CD4-positive, alpha-beta T cell (primary cell): ENCODE data around the gene ENTR1. TPM values are rescaled to one million over a fixed set of nuclear protein-coding genes. Genes with fewer than 3 reads are reported as not detected.

Experiments used
- ATAC-seq: fragments of 200-7000 bp; cut with Tn5 transposase; one replicate; pipeline ENCODE4 v1.10.0; 2022; ENCODE audit warnings: mild to moderate bottlenecking; ENCODE audit not compliant: poor library complexity
- CTCF ChIA-PET: fragments of 350-600 bp; sonication (Branson Sonifier 250); formaldehyde crosslinking; loops from one replicate; lab custom pipeline; 2021; ENCODE audit warnings: antibody characterized with exemption, inconsistent platforms; lab: Charles Lee
- POLR2A ChIA-PET: fragments of 350-600 bp; sonication (Branson Sonifier 250); formaldehyde crosslinking; loops from one replicate; lab custom pipeline; 2021; ENCODE audit warnings: antibody characterized with exemption, inconsistent platforms; lab: Charles Lee
- DNase-seq, 14 experiments: peaks; one replicate each; pipeline ENCODE4 v3.0.0-alpha.2; 2013 to 2020; ENCODE audit warnings: mixed read lengths in 2 of 14
- H3K27ac ChIP-seq, 2 donors: one replicate each; pipeline versions ENCODE4 v1.5.1 to v1.7.0; 2013; ENCODE audit warnings: low read length in 2 of 2, low read depth in 1 of 2, mild to moderate bottlenecking in 1 of 2
- H3K27me3 ChIP-seq, 2 experiments: 1 replicate in 1 of 2; 2 replicates in 1 of 2; pipeline versions ENCODE4 v1.6.1 to v1.7.0; 2013; ENCODE audit warnings: low read length in 2 of 2, control low read depth in 1 of 2, mild to moderate bottlenecking in 1 of 2, moderate library complexity in 1 of 2; ENCODE audit not compliant: insufficient read depth in 2 of 2, control insufficient read depth in 1 of 2
- H3K36me3 ChIP-seq: one replicate; pipeline ENCODE4 v1.6.1; 2013; ENCODE audit warnings: low read length, control low read depth; ENCODE audit not compliant: insufficient read depth
- H3K4me1 ChIP-seq: one replicate; pipeline ENCODE4 v1.6.1; 2013; ENCODE audit warnings: low read length, control low read depth; ENCODE audit not compliant: insufficient read depth
- H3K4me3 ChIP-seq: one replicate; pipeline ENCODE4 v1.5.1; 2013; ENCODE audit warnings: mild to moderate bottlenecking, low read length, moderate library complexity
- H3K9me3 ChIP-seq, 2 experiments: 1 replicate in 1 of 2; 2 replicates in 1 of 2; pipeline versions ENCODE4 v1.6.1 to v1.7.0; 2013; ENCODE audit warnings: low read length in 2 of 2, mild to moderate bottlenecking in 2 of 2, control low read depth in 1 of 2, moderate library complexity in 1 of 2; ENCODE audit not compliant: control insufficient read depth in 1 of 2, insufficient read depth in 1 of 2
- H3K27ac Mint-ChIP-seq: one replicate; pipeline ENCODE4 v1.8.0; 2020; ENCODE audit warnings: mixed read lengths
- H3K27me3 Mint-ChIP-seq: one replicate; pipeline ENCODE4 v1.8.0; 2021; ENCODE audit warnings: mixed read lengths
- H3K36me3 Mint-ChIP-seq: one replicate; pipeline ENCODE4 v1.8.0; 2021; ENCODE audit warnings: low read depth, mixed read lengths
- H3K4me1 Mint-ChIP-seq: one replicate; pipeline ENCODE4 v1.8.0; 2021; ENCODE audit warnings: low read depth, mixed read lengths
- H3K4me3 Mint-ChIP-seq: one replicate; pipeline ENCODE4 v1.8.0; 2020; ENCODE audit warnings: mild to moderate bottlenecking, mixed read lengths
- H3K9me3 Mint-ChIP-seq: one replicate; pipeline ENCODE4 v1.8.0; 2020; ENCODE audit warnings: mixed read lengths
- intact Hi-C, 2 experiments: fragments of 100-400 bp; cut with DNase I in 1 of 2; cut with micrococcal nuclease in 1 of 2; formaldehyde crosslinking; loops; one replicate each; pipeline versions ENCODE4 v1.15.1 to v1.9.0; 2023 to 2025; cut with DNase I, micrococcal nuclease
- total RNA-seq, 174 experiments: library from RNA in 2 of 174; stranded (reverse) in 2 of 174; gene quantifications; one replicate each; pipeline ENCODE4 v1.2.3 and lab custom pipeline; 2021 to 2026
- TF ChIP-seq, protein P1 (sequence below): fragments of 200-600 bp; IDR thresholded peaks from one replicate; pipeline ENCODE4 v1.8.0; 2022; ENCODE audit warnings: antibody characterized with exemption, mild to moderate bottlenecking

Gene ENTR1
- total RNA-seq, 2 experiments from 2014 or later, result 37.7 to 43.2 TPM

DNA sequence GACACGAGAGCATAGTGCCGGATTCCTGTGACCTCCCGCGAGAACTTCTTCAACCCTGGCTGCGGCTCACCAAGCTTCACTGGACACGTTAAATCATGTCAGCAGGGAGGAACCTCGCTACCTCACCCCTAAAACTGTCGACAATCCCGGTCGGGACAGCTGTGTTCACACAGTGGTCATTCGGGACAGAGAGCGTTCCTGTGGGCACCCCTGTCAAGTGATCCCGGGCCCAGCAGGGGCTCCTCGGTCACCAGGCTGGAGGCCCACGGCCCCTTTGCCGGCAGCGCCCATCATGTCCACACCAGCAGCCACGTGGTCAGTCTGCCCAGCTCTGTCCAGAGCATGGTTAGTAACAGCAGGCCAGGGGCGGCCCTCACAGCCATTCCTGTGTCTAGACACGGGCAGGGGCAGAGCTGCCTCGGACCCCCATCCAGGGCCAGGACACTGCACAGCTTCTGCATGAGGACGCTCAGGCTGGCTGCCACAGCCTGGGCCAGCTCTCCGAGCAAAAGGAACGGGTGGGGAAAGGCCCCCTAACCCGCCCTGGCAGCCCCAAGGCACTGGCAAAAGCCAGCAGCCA lies 25.7 kb upstream of the ENTR1 start:
- Mint-ChIP-seq H3K36me3 (peaks cover 17% of the 10 kb centered on the region), H3K4me1 (peaks cover 21% of the 10 kb centered on the region), H3K9me3 (no peaks in the 10 kb centered on the region), H3K4me3 (peak overlapping the region; percentile 97), H3K27ac (no peak overlapping the region), H3K27me3 (no peaks in the 10 kb centered on the region)
- no peak overlapping the region for H3K27ac ChIP-seq
- CTCF ChIA-PET, result no interaction called here
- POLR2A ChIA-PET, result no interaction called here
- TF ChIP-seq, protein P1, sequence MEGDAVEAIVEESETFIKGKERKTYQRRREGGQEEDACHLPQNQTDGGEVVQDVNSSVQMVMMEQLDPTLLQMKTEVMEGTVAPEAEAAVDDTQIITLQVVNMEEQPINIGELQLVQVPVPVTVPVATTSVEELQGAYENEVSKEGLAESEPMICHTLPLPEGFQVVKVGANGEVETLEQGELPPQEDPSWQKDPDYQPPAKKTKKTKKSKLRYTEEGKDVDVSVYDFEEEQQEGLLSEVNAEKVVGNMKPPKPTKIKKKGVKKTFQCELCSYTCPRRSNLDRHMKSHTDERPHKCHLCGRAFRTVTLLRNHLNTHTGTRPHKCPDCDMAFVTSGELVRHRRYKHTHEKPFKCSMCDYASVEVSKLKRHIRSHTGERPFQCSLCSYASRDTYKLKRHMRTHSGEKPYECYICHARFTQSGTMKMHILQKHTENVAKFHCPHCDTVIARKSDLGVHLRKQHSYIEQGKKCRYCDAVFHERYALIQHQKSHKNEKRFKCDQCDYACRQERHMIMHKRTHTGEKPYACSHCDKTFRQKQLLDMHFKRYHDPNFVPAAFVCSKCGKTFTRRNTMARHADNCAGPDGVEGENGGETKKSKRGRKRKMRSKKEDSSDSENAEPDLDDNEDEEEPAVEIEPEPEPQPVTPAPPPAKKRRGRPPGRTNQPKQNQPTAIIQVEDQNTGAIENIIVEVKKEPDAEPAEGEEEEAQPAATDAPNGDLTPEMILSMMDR, result no peak
- intact Hi-C loops, result no loop called here
- DNase-seq (peak in 1 of 14 experiments; percentile 23), ATAC-seq (no peak)
- no peaks in the 10 kb centered on the region for H3K9me3 ChIP-seq
- H3K36me3 ChIP-seq, result peaks cover 14% of the 10 kb centered on the region
- no peaks in the 10 kb centered on the region for H3K27me3 ChIP-seq
- peaks cover 35% of the 10 kb centered on the region for H3K4me1 ChIP-seq
- H3K4me3 ChIP-seq, result no peak overlapping the region

DNA sequence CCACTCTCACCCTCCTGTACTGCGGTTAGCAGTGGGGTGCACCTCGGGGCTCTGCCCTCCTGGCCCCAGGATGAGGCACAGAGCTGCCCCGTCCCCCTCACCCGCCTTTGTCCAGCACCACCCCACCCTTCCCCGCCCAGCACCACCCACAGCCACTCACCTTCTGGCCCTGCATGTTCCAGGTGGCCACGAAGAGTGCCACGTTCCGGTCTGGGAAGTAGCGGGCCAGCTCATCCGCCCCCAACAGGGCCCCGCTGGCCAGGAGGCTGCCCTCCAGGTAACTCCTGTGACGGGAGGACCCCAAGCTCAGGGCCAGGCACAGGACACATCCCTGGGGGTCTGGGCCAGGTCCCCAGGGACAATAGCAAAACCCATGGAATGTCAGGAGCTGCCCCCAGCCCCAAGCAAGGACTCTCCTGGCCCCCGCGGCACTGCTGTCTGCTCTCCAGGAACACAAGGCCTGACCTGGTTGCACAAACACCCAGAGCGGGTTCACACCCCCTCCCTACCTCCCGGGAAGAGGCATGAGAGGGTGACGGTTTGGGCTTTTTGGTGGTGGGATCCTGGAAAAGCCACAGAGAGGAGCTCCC lies 24.3 kb upstream of the ENTR1 start:
- POLR2A ChIA-PET, result no interaction called here
- Histone ChIP-seq H3K4me1 (peaks cover 30% of the 10 kb centered on the region), H3K4me3 (no peak overlapping the region), H3K9me3 (no peaks in the 10 kb centered on the region), H3K27ac (no peak overlapping the region), H3K27me3 (no peaks in the 10 kb centered on the region), H3K36me3 (peaks cover 19% of the 10 kb centered on the region)
- TF ChIP-seq, protein P1, result no peak
- ATAC-seq (no peak), DNase-seq (no peak)
- Mint-ChIP-seq H3K27me3 (no peaks in the 10 kb centered on the region), H3K9me3 (no peaks in the 10 kb centered on the region), H3K27ac (no peak overlapping the region), H3K36me3 (peaks cover 16% of the 10 kb centered on the region), H3K4me1 (peaks cover 21% of the 10 kb centered on the region), H3K4me3 (no peak overlapping the region)
- intact Hi-C loops, result no loop called here
- CTCF ChIA-PET, result no interaction called here

- Histone ChIP-seq H3K4me1 (peaks cover 30% of the 10 kb centered on the region), H3K9me3 (no peaks in the 10 kb centered on the region), H3K4me3 (no peak overlapping the region), H3K27me3 (no peaks in the 10 kb centered on the region), H3K27ac (no peak overlapping the region), H3K36me3 (peaks cover 23% of the 10 kb centered on the region)
- Mint-ChIP-seq H3K36me3 (peaks cover 21% of the 10 kb centered on the region), H3K9me3 (no peaks in the 10 kb centered on the region), H3K27me3 (no peaks in the 10 kb centered on the region), H3K27ac (no peak overlapping the region), H3K4me3 (no peak overlapping the region), H3K4me1 (peaks cover 21% of the 10 kb centered on the region)
- ATAC-seq (no peak), DNase-seq (peak in 1 of 14 experiments; percentile 27)
- intact Hi-C loops, result no loop called here
- TF ChIP-seq, protein P1, result no peak
- POLR2A ChIA-PET, result no interaction called here
- CTCF ChIA-PET, result no interaction called here
These were observed 23.6 kb upstream of the ENTR1 start for GRCh38 chr9:136433849-136434579.
